Mesendoderm (in vitro differentiated cells): ENCODE data around the gene SLC66A1.

Experiments
- DNase-seq: peaks from one replicate; pipeline ENCODE4 v3.0.0; 2013
- H2AK5ac ChIP-seq: 2 replicates; pipeline ENCODE4 v1.6.1; 2013; ENCODE audit warnings: low read length, inconsistent platforms
- H2BK120ac ChIP-seq: 2 replicates; pipeline ENCODE4 v1.6.1; 2013; ENCODE audit warnings: low read depth, mild to moderate bottlenecking, low read length, moderate library complexity, mixed read lengths
- H2BK15ac ChIP-seq: replicated peaks from 2 replicates; pipeline ENCODE4 v1.6.1; 2013; ENCODE audit warnings: low read depth, mild to moderate bottlenecking, moderate library complexity
- H2BK5ac ChIP-seq: 2 replicates; pipeline ENCODE4 v1.6.1; 2013; ENCODE audit warnings: low read length, inconsistent platforms
- H3K18ac ChIP-seq: 2 replicates; pipeline ENCODE4 v1.6.1; 2013; ENCODE audit warnings: mild to moderate bottlenecking, low read length, mixed read lengths
- H3K23ac ChIP-seq: one replicate; pipeline ENCODE4 v1.6.1; 2013; ENCODE audit warnings: low read length
- H3K27ac ChIP-seq: 2 replicates; pipeline ENCODE4 v1.5.1; 2013; ENCODE audit warnings: low read depth, mild to moderate bottlenecking, inconsistent platforms, low read length, moderate library complexity
- H3K27me3 ChIP-seq: 2 replicates; pipeline ENCODE4 v1.6.1; 2013; ENCODE audit warnings: low read length, control low read depth, mild to moderate bottlenecking, inconsistent platforms; ENCODE audit not compliant: insufficient read depth, poor library complexity
- H3K36me3 ChIP-seq: 2 replicates; pipeline ENCODE4 v1.6.1; 2013; ENCODE audit warnings: low read length, inconsistent platforms; ENCODE audit not compliant: control insufficient read depth, insufficient read depth
- H3K4ac ChIP-seq: one replicate; pipeline ENCODE4 v1.6.1; 2013; ENCODE audit warnings: low read depth, mild to moderate bottlenecking, low read length, moderate library complexity
- H3K4me1 ChIP-seq: 2 replicates; pipeline ENCODE4 v1.6.1; 2013; ENCODE audit warnings: low read depth, low read length, inconsistent platforms; ENCODE audit not compliant: control insufficient read depth
- H3K4me2 ChIP-seq: 2 replicates; pipeline ENCODE4 v1.6.1; 2013; ENCODE audit warnings: low read length
- H3K4me3 ChIP-seq: 2 replicates; pipeline ENCODE4 v1.5.1; 2013; ENCODE audit warnings: mild to moderate bottlenecking, low read length
- H3K56ac ChIP-seq: one replicate; pipeline ENCODE4 v1.6.1; 2013; ENCODE audit warnings: low read length
- H3K79me1 ChIP-seq: 2 replicates; pipeline ENCODE4 v1.6.1; 2013; ENCODE audit warnings: low read length, inconsistent platforms
- H3K79me2 ChIP-seq: 2 replicates; pipeline ENCODE4 v1.6.1; 2013; ENCODE audit warnings: mild to moderate bottlenecking, low read length; ENCODE audit not compliant: control insufficient read depth, insufficient read depth
- H3K9ac ChIP-seq: 2 replicates; pipeline ENCODE4 v1.6.1; 2013; ENCODE audit warnings: low read length, inconsistent platforms
- H4K5ac ChIP-seq: one replicate; pipeline ENCODE4 v1.6.1; 2013; ENCODE audit warnings: low read length
- H4K8ac ChIP-seq: one replicate; pipeline ENCODE4 v1.6.1; 2013; ENCODE audit warnings: low read depth, mild to moderate bottlenecking, control low read depth, low read length, moderate library complexity
- WGBS: extraction: QIAGEN DNeasy Blood & Tissue Kit; methylation state at CpG from one replicate; pipeline ENCODE4 v1.1.7; 2013; ENCODE audit warnings: low lambda C conversion rate, missing lambda C conversion rate; ENCODE audit not compliant: insufficient coverage; ENCODE audit errors: extremely low coverage; 5-methylcytosine and 5-hydroxymethylcytosine counted together

SLC66A1 gene

DNA sequence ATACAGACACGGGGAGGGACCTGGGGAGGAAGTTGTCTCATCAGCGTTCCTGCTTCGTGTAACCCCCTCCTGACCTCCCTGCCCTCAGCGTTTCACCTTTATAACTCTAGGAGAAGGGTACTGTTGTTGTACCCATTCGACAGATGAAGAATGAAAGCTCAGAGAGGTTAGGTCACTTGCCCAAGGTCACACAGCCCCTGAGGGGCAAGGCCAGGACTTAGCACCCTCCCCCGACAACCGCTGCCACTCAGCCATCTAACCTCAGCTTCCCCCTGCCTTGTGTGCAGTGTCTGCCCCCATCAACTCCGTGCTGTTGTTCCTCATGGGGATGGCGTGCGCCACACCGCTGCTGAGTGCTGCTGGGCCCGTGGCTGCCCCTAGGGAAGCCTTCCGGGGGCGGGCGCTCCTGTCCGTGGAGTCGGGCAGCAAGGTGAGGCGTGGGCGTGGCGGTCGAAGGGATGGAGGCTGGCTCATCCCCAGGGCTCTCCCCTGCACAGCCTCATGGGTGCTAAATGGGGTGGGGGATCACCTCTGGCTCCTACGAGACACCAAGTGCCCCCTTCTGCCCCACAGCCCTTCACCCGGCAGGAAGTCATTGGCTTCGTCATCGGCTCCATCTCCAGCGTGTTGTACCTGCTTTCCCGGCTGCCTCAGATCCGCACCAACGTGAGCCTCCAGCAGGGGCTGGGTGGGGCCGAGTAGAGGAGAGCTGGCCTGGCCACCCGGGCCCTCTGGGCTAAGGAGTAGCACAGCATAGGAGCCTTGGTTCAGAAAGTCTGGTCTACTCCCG, 14.0 kb downstream of the SLC66A1 start:
- Histone ChIP-seq H3K36me3 (peaks cover 3% of the 10 kb centered on the region), H3K9ac (no peak overlapping the region), H3K4me1 (no peaks in the 10 kb centered on the region), H3K23ac (no peak overlapping the region), H3K4me3 (no peak overlapping the region), H4K8ac (no peak overlapping the region), H3K27ac (no peak overlapping the region), H3K56ac (no peak overlapping the region), H3K4ac (no peak overlapping the region), H3K18ac (no peak overlapping the region), H3K27me3 (no peaks in the 10 kb centered on the region), H3K4me2 (no peak overlapping the region), H3K79me1 (no peaks in the 10 kb centered on the region), H2BK5ac (no peak overlapping the region), H2BK15ac (no peak overlapping the region), H2AK5ac (no peak overlapping the region), H2BK120ac (no peak overlapping the region), H4K5ac (no peak overlapping the region), H3K79me2 (no peaks in the 10 kb centered on the region)
- no CpG with 5 or more reads among the region's 32 CpGs for WGBS
- no peak for DNase-seq

DNA sequence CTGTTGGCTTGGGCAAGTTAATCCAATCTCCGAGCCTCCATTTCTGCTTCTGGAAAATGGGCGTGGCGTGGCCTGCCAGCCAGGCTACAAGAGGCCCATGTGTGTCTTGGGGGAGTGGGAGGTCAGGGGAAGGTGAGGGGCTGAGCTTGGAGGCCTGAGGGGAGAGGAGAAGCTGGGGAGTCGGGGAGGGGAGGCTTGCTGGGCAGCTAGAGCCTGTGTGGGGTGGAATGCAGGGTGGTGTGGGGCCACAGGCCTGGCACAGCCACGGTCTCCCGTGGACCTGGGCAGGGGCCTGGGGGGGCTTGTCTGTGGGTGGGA, 14.6 kb downstream of the SLC66A1 start:
- Histone ChIP-seq H3K4me3 (no peak overlapping the region), H3K4me1 (no peaks in the 10 kb centered on the region), H4K8ac (no peak overlapping the region), H2AK5ac (no peak overlapping the region), H3K79me2 (no peaks in the 10 kb centered on the region), H3K79me1 (no peaks in the 10 kb centered on the region), H2BK120ac (no peak overlapping the region), H3K18ac (no peak overlapping the region), H3K4me2 (no peak overlapping the region), H3K36me3 (peaks cover 3% of the 10 kb centered on the region), H4K5ac (no peak overlapping the region), H2BK5ac (no peak overlapping the region), H3K56ac (no peak overlapping the region), H3K23ac (no peak overlapping the region), H2BK15ac (no peak overlapping the region), H3K4ac (no peak overlapping the region), H3K27me3 (no peaks in the 10 kb centered on the region), H3K27ac (no peak overlapping the region), H3K9ac (no peak overlapping the region)
- no peak for DNase-seq
- no CpG with 5 or more reads among the region's 6 CpGs for WGBS

DNA sequence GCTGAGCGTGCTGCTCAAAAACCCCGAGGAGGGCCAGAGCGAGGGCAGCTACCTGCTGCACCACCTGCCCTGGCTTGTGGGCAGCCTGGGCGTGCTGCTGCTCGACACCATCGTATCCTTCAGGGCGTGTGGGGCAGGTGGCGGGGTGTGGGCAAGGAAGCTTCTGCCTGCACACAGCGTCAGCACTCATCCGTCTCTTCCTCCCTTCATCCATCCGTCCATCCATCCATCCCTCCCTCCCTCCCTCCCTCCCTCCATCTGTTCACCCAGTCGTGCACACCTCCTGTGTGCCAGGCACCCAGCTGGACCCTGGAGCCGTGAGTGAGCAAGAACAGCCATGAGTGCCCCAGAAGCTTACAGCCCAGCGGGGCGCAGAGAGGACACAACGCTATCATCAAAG, 15.2 kb downstream of the SLC66A1 start:
- H3K23ac ChIP-seq: no peak overlapping the region
- no peak overlapping the region for H2BK120ac ChIP-seq
- H2BK5ac ChIP-seq: no peak overlapping the region
- H3K18ac ChIP-seq: no peak overlapping the region
- H3K27ac ChIP-seq: no peak overlapping the region
- no peak overlapping the region for H3K9ac ChIP-seq
- no peaks in the 10 kb centered on the region for H3K27me3 ChIP-seq
- H3K4me2 ChIP-seq: no peak overlapping the region
- H3K4me1 ChIP-seq: no peaks in the 10 kb centered on the region
- H2BK15ac ChIP-seq: no peak overlapping the region
- H3K36me3 ChIP-seq: peaks cover 3% of the 10 kb centered on the region
- no peak overlapping the region for H3K4ac ChIP-seq
- H3K4me3 ChIP-seq: no peak overlapping the region
- no peak overlapping the region for H2AK5ac ChIP-seq
- no peak for DNase-seq
- no CpG with 5 or more reads among the region's 16 CpGs for WGBS
- no peaks in the 10 kb centered on the region for H3K79me1 ChIP-seq
- no peak overlapping the region for H4K8ac ChIP-seq
- H3K56ac ChIP-seq: no peak overlapping the region
- no peak overlapping the region for H4K5ac ChIP-seq
- H3K79me2 ChIP-seq: no peaks in the 10 kb centered on the region

DNA sequence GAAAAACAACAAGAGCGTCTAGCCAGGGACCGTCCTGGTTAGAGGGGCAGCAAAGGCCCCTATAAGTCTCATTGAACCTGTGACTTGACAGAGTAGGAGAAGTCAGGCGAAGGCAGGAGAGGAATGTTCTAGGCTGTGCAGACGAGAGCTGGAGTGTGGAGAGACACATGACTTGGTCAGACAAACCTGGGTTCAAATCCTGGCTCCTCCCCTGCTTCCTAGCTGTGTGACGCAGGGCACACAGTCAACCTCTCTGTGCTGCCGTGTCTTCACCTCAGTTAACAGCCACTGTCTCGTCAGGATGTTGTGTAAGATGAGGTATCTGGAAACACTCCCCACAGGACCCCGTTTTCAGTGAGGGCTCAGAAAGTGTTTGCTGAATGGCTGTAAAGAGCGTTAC, 15.6 kb downstream of the SLC66A1 start:
- Histone ChIP-seq H3K79me2 (no peaks in the 10 kb centered on the region), H3K18ac (no peak overlapping the region), H3K23ac (no peak overlapping the region), H3K9ac (no peak overlapping the region), H3K79me1 (no peaks in the 10 kb centered on the region), H2BK120ac (no peak overlapping the region), H2BK15ac (no peak overlapping the region), H2AK5ac (no peak overlapping the region), H3K4me2 (no peak overlapping the region), H3K4me1 (no peaks in the 10 kb centered on the region), H4K5ac (no peak overlapping the region), H3K4ac (no peak overlapping the region), H3K4me3 (no peak overlapping the region), H2BK5ac (no peak overlapping the region), H3K27me3 (no peaks in the 10 kb centered on the region), H3K27ac (no peak overlapping the region), H4K8ac (no peak overlapping the region), H3K36me3 (peaks cover 3% of the 10 kb centered on the region), H3K56ac (no peak overlapping the region)
- WGBS: no CpG with 5 or more reads among the region's 9 CpGs
- no peak for DNase-seq

DNA sequence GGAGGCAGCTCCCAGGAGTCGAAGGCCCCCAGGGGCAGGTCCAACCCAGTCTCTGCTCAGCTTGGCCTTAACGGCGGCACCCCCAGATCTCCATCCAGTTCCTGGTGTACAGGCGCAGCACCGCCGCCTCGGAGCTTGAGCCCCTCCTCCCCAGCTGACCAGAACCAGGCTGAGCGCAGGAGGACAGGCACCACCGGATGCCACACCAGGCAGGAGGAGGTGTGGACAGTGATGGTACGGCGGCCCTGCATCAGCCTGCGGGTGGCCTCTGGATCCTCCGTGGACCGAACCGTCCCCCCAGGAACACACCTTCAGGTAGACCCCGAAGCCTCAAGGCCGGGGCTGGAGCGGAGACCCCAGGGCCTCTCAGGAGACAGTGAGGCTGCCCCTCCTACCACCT, 16.4 kb downstream of the SLC66A1 start:
- Histone ChIP-seq H2BK15ac (no peak overlapping the region), H3K9ac (no peak overlapping the region), H3K4me3 (no peak overlapping the region), H3K56ac (no peak overlapping the region), H3K27me3 (no peaks in the 10 kb centered on the region), H3K4me2 (no peak overlapping the region), H3K27ac (no peak overlapping the region), H3K36me3 (peaks cover 3% of the 10 kb centered on the region), H2BK5ac (no peak overlapping the region), H3K4ac (no peak overlapping the region), H3K79me2 (no peaks in the 10 kb centered on the region), H3K79me1 (no peaks in the 10 kb centered on the region), H4K5ac (no peak overlapping the region), H2AK5ac (no peak overlapping the region), H3K4me1 (no peaks in the 10 kb centered on the region), H4K8ac (no peak overlapping the region), H3K18ac (no peak overlapping the region), H3K23ac (no peak overlapping the region), H2BK120ac (no peak overlapping the region)
- no CpG with 5 or more reads among the region's 18 CpGs for WGBS
- DNase-seq: no peak

DNA sequence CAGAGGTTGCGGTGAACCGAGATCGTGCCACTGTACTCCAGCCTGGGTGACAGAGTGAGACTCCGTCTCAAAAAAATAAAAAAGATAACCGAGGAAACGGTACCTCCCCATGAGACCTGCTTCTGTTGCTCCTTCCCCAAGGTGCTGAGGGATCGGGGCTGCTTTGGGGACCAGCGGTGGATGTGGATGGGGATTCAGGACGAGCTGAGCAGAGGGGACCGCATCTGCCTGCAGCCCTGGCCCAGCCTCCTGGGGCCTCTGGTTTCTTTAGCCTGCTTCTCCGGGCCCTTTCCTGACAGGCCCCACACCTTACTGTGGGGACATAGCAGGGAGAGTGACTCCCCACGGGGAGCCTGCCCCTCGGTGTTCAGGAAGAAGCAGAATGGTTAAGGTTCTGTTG, 17.1 kb downstream of the SLC66A1 start:
- peaks cover 3% of the 10 kb centered on the region for H3K36me3 ChIP-seq
- no peak overlapping the region for H3K4me3 ChIP-seq
- H3K4me1 ChIP-seq: no peaks in the 10 kb centered on the region
- H3K23ac ChIP-seq: no peak overlapping the region
- no peak overlapping the region for H3K4me2 ChIP-seq
- no peak for DNase-seq
- H2BK5ac ChIP-seq: no peak overlapping the region
- H3K79me1 ChIP-seq: no peaks in the 10 kb centered on the region
- no peak overlapping the region for H3K27ac ChIP-seq
- H4K8ac ChIP-seq: no peak overlapping the region
- H2AK5ac ChIP-seq: no peak overlapping the region
- H3K56ac ChIP-seq: no peak overlapping the region
- no peaks in the 10 kb centered on the region for H3K79me2 ChIP-seq
- H4K5ac ChIP-seq: no peak overlapping the region
- no peak overlapping the region for H3K9ac ChIP-seq
- H2BK120ac ChIP-seq: no peak overlapping the region
- no peaks in the 10 kb centered on the region for H3K27me3 ChIP-seq
- no peak overlapping the region for H2BK15ac ChIP-seq
- H3K18ac ChIP-seq: no peak overlapping the region
- no CpG with 5 or more reads among the region's 13 CpGs for WGBS
- H3K4ac ChIP-seq: no peak overlapping the region
